ENCODE data around the gene SETD5.

The SETD5 gene

DNA sequence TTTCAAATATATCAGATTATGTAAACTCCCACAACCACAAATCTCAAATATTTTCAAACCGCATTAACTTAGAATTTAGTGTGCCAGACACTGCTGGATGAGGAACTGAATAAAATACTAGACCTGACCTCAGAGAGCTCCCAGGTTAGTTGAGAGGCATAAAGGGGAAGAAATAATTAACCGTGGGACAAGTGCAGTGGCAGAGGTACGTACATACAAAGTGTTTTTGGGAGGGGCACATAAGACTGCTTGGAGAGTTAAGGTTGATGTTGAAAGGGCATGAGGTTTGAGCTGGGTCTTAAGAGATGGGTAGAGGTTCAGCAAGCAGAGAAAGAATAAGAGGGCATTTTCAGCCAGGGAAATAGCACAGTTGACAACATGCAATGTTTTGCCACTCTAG is 17.4 kb upstream of the SETD5 start:
- no peak for DNase-seq (ENCODE audit: low read depth)
- no peak overlapping the region for H3K4me3 ChIP-seq (ENCODE audit: control insufficient read depth, low read depth, low read length)
- no peak for TF ChIP-seq CTCF (IDR thresholded peaks at IDR 0.05; ENCODE audit: control insufficient read depth, insufficient read depth, low read depth, low read length, missing control alignments)

DNA sequence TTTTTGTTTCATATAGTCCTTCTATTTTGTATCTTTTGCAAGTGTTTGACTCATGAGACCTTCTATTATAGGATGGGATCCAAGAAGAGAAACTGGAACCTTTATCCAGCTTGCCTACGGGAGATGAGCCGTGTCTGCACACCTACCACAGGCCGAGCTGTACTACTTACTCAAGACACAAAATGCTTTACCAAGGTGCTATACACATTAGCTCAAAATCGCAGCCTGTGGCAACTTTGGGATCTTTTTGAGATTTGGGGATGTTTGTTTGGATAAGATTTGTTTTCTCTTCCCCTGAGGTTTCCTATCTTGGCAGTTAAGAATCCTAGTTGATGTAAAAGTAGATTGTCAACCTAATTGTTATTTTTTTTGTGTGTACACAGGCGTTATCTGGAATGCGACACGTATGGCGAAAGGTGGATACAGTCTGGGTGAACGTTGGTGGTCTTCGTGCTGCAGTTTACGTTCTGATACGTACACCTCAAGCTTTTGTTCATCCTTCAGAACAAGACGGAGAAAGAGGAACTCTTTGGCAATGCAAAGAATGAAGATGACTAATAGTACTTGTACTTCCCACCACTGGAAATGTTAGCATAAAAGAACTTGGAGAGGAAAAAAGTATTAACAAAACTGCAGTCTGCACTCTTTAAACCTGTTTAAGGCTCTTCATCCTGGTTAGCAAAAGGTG is 13.1 kb upstream of the SETD5 start:
- no peak for DNase-seq (ENCODE audit: low read depth)
- no peak overlapping the region for H3K4me3 ChIP-seq (ENCODE audit: control insufficient read depth, low read depth, low read length)
- no peak for TF ChIP-seq CTCF (IDR thresholded peaks at IDR 0.05; ENCODE audit: control insufficient read depth, insufficient read depth, low read depth, low read length, missing control alignments)

DNA sequence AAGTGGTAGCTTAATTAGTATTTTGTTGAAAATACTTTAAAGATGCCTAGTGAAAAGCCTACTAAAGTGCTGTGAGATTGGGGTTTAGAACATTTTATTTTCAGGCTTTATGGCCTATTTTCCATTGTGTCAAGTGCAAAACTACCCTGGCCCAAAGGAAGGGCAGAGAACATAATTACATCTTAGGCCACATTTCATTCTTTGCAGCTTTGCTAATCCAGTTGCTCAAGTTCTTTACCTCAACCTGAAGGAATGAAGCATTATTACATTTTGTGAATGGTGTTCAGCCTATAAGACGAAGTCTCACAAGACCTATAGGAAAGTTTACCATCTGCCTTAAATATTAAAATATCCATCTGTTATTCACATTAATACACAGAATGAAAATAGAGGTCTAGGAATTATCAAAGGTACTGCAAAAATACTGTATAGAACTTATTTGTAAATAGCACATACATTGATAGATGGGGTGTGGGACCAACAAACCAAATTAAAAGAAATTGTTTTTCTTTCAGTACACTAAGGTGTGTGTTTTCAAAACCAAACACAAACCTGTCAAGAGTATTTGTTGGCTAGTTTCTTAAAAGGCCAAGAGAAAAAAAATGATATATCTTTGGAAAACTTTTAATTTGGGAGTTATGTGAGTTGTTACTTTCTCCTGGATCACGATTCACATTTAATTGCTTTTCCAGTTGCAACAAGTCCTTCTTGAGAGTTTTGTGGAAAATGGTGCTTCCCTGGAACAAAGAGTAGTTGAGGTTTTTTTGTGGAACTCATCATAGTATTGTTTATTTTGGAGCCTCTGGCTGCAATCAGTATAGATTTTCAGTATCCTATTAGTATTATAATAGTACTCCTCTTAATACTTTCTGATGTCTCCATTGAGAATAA is 12.0 kb upstream of the SETD5 start:
- TF ChIP-seq CTCF (IDR thresholded peaks at IDR 0.05; ENCODE audit: control insufficient read depth, insufficient read depth, low read depth, low read length, missing control alignments) = no peak
- no peak overlapping the region for H3K4me3 ChIP-seq (ENCODE audit: control insufficient read depth, low read depth, low read length)
- no peak for DNase-seq (ENCODE audit: low read depth)

DNA sequence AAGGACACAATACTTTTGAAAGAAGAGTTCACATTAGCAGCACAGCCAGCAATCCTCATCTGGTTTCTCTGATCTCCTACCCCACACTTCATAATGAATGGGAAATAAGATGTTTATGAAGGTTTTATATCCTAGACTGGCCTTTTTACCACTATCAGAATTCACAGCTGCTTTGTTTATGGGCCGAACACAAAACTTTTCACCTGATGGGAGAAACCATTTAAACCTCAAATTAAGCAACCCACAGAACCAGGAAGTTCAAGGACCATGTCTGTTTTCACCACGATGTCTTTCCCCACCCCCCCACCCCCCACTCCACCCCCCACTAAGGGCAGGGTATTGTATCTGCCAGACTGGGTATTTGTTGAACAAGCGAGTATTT is 11.3 kb upstream of the SETD5 start:
- TF ChIP-seq CTCF (IDR thresholded peaks at IDR 0.05; ENCODE audit: control insufficient read depth, insufficient read depth, low read depth, low read length, missing control alignments) = no peak
- DNase-seq (ENCODE audit: low read depth) = no peak
- H3K4me3 ChIP-seq (ENCODE audit: control insufficient read depth, low read depth, low read length) = no peak overlapping the region

GRCh38 chr3:9386501-9387321 is 10.7 kb upstream of the SETD5 start:
- no peak overlapping the region for H3K4me3 ChIP-seq (ENCODE audit: control insufficient read depth, low read depth, low read length)
- no peak for DNase-seq (ENCODE audit: low read depth)
- TF ChIP-seq CTCF (IDR thresholded peaks at IDR 0.05; ENCODE audit: control insufficient read depth, insufficient read depth, low read depth, low read length, missing control alignments) = no peak

DNA sequence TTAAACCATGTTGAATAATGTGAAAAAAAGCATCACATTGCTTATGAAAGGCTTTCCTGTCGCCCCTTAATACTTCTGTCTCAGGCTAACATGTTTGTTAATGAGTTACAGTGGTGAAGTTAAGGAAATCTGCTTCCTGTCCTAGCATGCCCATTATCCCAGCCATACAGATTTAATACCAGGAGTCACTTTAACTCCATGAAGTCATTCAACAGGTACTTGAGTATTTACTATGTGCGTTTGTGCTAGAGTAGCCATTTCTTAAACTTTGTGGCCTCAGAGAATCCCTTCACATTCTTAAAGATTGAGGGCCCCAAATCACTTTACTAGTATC is 10.1 kb upstream of the SETD5 start:
- TF ChIP-seq CTCF (IDR thresholded peaks at IDR 0.05; ENCODE audit: control insufficient read depth, insufficient read depth, low read depth, low read length, missing control alignments) = no peak
- no peak overlapping the region for H3K4me3 ChIP-seq (ENCODE audit: control insufficient read depth, low read depth, low read length)
- no peak for DNase-seq (ENCODE audit: low read depth)
